Measurements from ENCODE around the gene OPN1LW.

Gene OPN1LW

DNA sequence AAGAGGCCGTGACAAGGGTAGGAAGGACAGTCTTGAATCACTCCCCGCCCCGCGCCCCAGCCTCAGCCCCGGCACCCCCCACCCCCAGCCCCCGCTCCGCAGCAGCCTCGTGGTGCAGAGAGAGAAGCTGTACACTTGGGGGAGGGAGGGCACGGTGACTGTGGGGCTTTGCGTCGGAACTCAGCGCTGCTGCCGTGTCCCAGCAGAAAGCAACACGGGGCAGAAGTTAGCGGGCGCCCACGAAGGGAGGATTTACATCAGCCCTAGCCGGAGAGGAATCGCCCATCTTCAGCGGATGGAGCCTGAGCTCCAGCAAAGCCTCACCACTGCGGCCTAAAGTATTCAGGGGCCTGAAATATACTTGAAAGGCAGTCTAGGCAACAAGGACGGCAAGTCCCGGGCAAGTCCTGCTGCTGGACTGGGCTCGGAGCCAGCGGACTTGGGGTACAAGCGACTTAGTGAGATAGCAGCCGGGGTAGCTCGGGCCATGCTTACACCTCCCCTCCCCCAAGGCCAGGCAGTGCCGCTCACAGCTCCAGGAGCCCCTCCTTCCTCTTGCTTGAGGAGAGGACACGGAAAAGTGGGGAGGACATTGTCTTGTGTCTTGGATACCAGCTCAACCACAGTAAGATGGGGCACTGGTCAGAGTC, 18.5 kb upstream of the OPN1LW start:
- TF ChIP-seq, protein P1, sequence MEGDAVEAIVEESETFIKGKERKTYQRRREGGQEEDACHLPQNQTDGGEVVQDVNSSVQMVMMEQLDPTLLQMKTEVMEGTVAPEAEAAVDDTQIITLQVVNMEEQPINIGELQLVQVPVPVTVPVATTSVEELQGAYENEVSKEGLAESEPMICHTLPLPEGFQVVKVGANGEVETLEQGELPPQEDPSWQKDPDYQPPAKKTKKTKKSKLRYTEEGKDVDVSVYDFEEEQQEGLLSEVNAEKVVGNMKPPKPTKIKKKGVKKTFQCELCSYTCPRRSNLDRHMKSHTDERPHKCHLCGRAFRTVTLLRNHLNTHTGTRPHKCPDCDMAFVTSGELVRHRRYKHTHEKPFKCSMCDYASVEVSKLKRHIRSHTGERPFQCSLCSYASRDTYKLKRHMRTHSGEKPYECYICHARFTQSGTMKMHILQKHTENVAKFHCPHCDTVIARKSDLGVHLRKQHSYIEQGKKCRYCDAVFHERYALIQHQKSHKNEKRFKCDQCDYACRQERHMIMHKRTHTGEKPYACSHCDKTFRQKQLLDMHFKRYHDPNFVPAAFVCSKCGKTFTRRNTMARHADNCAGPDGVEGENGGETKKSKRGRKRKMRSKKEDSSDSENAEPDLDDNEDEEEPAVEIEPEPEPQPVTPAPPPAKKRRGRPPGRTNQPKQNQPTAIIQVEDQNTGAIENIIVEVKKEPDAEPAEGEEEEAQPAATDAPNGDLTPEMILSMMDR (IDR thresholded peaks at IDR 0.05; ENCODE audit: low read depth, low read length, missing control alignments): no peak
- in situ Hi-C loops (cut with HindIII; ENCODE audit: low pct_ligation_motif_present, low sequenced_read_pairs): no loop called here

DNA sequence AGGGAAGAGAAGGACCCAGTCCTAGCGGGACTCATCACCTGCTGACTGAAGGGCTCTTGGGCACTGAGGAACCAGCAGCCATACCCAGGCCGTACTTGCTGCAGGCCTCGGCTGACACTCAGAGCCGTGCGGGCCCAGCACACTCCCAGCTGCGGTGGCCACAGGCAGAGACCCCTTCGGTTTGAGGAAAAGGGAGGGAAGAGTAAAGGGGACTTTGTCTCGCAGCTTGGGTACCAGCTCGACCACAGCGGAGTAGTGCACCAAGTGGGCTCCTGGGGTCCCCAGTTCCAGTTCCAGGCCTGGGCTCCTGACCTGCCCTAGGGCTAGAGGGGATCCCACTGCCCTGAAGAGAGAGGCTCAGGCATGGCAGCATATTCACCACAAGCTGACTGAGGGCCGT, 17.9 kb upstream of the OPN1LW start:
- DNase-seq: no peak
- H3K27me3 ChIP-seq (replicated peaks): no peaks in the 10 kb centered on the region
- no peak overlapping the region for H3K27ac ChIP-seq
- TF ChIP-seq, protein P1 (IDR thresholded peaks at IDR 0.05; ENCODE audit: low read depth, low read length, missing control alignments): no peak
- H3K4me3 ChIP-seq (ENCODE audit: low read depth, low read length): no peak overlapping the region
- no peaks in the 10 kb centered on the region for H3K36me3 ChIP-seq (replicated peaks)
- in situ Hi-C loops (cut with HindIII; ENCODE audit: low pct_ligation_motif_present, low sequenced_read_pairs): no loop called here

More for the DNA sequence above, 18.5 kb upstream of the OPN1LW start:
- no peaks in the 10 kb centered on the region for H3K36me3 ChIP-seq (replicated peaks)
- no peak for DNase-seq
- H3K4me3 ChIP-seq (ENCODE audit: low read depth, low read length): no peak overlapping the region
- no peak overlapping the region for H3K27ac ChIP-seq
- H3K27me3 ChIP-seq (replicated peaks): no peaks in the 10 kb centered on the region

DNA sequence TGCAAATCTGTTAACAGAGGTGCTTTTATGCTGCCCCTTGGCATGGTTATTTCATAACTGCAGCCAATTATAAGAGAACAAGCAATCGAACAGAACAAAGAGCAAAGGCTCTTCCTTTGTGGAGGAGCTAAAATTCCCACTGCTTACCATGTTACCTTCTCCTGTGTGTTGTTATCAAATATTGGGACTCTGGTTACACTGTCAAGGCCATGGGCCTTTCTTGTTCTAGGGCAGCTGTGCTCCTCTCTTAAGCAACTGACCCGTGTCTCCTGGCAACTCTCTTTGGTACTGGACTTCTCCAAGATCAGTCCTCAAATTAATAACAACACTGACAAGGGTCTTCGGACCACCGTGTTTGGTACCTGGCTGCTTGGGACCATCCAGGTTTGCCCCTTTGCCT, 12.1 kb upstream of the OPN1LW start:
- no peak for DNase-seq
- TF ChIP-seq, protein P1 (IDR thresholded peaks at IDR 0.05; ENCODE audit: low read depth, low read length, missing control alignments): no peak
- no peak overlapping the region for H3K4me3 ChIP-seq (ENCODE audit: low read depth, low read length)
- no peaks in the 10 kb centered on the region for H3K36me3 ChIP-seq (replicated peaks)
- H3K27ac ChIP-seq: no peak overlapping the region
- in situ Hi-C loops (cut with HindIII; ENCODE audit: low pct_ligation_motif_present, low sequenced_read_pairs): no loop called here
- H3K27me3 ChIP-seq (replicated peaks): no peaks in the 10 kb centered on the region

DNA sequence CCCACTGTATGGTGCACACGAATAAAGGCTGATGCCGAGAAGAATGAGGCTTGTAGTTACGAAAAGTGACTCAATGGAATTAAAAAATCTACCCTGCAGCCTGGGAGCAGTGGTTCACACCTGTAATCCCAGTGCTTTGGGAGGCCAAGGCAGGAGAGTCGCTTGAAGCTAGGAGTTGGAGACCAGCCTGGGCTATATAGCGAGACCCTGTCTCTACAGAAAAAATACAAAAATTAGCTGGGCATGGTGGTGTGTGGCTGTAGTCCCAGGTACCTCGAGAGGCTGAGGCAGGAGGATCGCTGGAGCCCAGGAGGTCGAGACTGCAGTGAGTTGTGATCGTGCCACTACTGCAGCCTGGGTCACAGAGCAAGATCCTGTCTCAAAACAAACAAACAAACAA, 11.7 kb upstream of the OPN1LW start:
- no peak for DNase-seq
- Histone ChIP-seq H3K27me3 (replicated peaks) (no peaks in the 10 kb centered on the region), H3K36me3 (replicated peaks) (no peaks in the 10 kb centered on the region), H3K27ac (no peak overlapping the region), H3K4me3 (ENCODE audit: low read depth, low read length) (no peak overlapping the region)
- in situ Hi-C loops (cut with HindIII; ENCODE audit: low pct_ligation_motif_present, low sequenced_read_pairs): no loop called here
- TF ChIP-seq, protein P1 (IDR thresholded peaks at IDR 0.05; ENCODE audit: low read depth, low read length, missing control alignments): no peak

DNA sequence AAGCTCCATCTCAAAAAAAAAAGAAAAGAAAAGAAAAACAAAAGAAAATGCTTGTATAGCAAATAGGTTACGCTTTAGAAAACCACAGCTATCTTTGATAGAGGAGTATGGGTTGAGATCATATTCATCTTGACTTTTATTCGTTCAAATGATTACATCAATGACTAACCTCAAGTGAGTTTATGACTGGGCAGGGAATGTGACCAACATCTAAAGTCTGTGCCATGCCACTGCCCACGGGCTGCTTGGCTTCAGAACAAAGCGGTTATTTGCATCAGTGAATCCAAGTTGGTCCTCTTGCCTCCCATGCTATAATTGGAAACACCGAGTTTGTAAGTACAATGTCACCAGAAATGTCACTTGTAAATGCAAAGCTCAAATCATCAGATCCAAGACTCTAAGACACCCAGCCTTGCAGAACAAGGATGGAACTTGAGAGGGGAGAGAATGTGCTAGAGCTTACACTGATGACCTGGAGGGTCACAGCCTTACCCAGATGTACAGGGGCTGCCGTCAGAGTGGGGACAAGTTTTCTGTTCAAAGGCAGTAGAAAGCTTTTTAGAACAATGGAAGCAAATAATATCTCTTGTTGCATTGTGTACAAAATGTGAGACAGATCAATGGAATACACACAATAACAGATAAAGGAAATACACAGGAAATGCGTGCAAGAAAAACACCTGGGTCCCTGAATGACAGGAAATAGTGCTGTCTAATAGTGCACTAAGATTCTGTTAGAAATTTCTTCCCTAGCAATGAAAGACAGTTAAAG, 8.4 kb upstream of the OPN1LW start:
- H3K4me3 ChIP-seq (ENCODE audit: low read depth, low read length): no peak overlapping the region
- TF ChIP-seq, protein P1 (IDR thresholded peaks at IDR 0.05; ENCODE audit: low read depth, low read length, missing control alignments): no peak
- DNase-seq: no peak
- H3K36me3 ChIP-seq (replicated peaks): no peaks in the 10 kb centered on the region
- H3K27ac ChIP-seq: no peak overlapping the region
- H3K27me3 ChIP-seq (replicated peaks): no peaks in the 10 kb centered on the region
- in situ Hi-C loops (cut with HindIII; ENCODE audit: low pct_ligation_motif_present, low sequenced_read_pairs): no loop called here

Measured in brain microvascular endothelial cell (primary cell).